HG03135 (cell line): ENCODE results near the gene DNAH5.
"Not testable (repeated sequence)": the region's sequence is repeated elsewhere in the genome, so short reads cannot be mapped to it uniquely, and the experiment has no call there.

ENCODE experiments used
- ATAC-seq: cut with Tn5 transposase; IDR thresholded peaks from one replicate; pipeline ENCODE4 v1.9.1; 2021; ENCODE audit warnings: mild to moderate bottlenecking, moderate library complexity; ENCODE audit not compliant: unreplicated experiment

DNAH5 gene, protein sequence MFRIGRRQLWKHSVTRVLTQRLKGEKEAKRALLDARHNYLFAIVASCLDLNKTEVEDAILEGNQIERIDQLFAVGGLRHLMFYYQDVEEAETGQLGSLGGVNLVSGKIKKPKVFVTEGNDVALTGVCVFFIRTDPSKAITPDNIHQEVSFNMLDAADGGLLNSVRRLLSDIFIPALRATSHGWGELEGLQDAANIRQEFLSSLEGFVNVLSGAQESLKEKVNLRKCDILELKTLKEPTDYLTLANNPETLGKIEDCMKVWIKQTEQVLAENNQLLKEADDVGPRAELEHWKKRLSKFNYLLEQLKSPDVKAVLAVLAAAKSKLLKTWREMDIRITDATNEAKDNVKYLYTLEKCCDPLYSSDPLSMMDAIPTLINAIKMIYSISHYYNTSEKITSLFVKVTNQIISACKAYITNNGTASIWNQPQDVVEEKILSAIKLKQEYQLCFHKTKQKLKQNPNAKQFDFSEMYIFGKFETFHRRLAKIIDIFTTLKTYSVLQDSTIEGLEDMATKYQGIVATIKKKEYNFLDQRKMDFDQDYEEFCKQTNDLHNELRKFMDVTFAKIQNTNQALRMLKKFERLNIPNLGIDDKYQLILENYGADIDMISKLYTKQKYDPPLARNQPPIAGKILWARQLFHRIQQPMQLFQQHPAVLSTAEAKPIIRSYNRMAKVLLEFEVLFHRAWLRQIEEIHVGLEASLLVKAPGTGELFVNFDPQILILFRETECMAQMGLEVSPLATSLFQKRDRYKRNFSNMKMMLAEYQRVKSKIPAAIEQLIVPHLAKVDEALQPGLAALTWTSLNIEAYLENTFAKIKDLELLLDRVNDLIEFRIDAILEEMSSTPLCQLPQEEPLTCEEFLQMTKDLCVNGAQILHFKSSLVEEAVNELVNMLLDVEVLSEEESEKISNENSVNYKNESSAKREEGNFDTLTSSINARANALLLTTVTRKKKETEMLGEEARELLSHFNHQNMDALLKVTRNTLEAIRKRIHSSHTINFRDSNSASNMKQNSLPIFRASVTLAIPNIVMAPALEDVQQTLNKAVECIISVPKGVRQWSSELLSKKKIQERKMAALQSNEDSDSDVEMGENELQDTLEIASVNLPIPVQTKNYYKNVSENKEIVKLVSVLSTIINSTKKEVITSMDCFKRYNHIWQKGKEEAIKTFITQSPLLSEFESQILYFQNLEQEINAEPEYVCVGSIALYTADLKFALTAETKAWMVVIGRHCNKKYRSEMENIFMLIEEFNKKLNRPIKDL (N-terminal part only)

DNA sequence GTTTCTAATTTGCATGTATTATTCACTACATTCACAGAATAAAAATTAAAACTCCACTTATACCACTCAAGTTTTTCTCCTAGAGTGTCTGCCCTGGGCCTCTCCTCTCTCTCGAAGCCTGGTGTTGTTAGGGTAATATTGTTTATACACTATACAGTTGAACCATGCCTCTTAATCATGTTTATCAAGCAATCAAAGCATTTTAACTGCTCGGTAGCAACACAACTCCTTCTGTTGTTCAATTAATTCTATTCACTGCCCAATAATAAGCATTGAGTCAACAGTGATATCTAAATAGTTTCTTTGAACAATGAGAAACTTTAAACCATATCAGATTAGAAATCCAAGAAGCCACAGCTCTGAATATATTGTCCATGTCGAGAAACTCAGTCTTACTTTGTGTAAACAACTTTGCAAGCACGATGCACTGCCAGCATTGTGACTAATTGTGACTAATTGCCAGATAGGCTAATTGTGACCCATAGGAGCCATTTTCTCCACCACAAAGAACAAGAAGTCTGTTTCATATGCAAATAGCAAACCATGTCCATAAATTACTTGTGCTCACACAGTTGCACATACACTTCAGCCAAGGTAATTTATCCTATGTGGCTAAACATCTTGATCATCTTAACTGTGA, at the start of gene DNAH5:
TSS of gene DNAH5 (minus strand) at position 129 of the 640 bp plus-strand sequence. CDS start 250 bp downstream, outside the sequence.
- ATAC-seq: no peak

DNA sequence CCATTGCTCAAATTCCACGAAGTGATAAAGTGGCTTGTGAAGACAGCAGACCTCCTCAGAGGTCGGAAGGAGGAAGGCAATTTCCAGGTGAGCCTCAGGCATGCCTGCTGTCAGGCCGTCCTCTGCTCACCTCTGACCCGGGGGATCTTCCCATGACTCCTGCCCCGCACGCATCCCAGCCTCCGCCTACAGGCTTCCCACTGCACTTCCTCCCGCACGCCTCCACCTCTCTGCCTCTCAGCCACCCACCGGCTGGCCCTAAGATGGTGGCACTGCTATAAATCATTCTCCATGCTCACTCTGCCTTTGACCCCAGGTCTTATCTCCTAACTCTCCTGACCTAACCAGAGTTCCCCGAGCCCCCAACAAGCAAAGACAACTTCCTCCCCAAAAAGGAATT, 49.4 kb upstream of the DNAH5 start:
- no peak for ATAC-seq

DNA sequence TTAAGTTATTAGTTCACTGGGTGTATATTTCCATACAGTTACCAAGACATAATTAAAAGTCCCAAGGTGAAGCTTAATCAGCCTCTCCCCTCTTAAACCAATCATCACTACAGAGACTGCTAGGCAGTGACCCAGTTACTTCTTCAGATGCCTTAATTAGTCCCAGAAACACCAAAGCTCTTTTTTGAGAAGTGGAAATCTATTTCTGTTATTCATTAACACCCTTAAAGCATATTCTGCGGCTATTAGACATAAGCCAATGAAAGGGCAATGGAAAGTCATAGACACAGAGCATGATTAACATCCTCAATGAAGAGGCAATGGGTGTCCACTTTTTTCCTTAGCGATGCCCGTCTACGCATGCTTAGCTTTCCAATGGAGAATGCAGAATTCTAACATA, 48.3 kb upstream of the DNAH5 start:
- ATAC-seq: no peak

DNA sequence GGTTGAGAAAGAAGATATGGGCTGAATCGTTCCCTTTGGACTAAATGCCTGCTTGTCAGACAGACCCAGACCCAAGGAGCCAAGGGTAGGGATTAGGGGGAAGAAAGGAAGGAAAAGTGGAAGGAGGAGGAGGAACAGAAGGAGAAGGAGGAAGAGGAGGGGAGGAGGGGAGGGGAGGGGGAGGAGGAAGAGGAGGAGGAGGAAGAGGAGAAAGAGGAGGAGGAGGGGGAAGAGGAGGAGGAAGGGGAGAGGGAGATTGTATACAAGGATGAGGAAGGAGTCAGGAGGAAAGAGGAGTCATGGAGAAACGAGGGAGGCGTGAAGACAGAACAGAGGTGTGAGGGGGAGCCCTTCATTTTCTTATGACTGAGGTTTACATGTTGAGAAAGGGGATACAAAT, 46.9 kb upstream of the DNAH5 start:
- ATAC-seq: no peak

DNA sequence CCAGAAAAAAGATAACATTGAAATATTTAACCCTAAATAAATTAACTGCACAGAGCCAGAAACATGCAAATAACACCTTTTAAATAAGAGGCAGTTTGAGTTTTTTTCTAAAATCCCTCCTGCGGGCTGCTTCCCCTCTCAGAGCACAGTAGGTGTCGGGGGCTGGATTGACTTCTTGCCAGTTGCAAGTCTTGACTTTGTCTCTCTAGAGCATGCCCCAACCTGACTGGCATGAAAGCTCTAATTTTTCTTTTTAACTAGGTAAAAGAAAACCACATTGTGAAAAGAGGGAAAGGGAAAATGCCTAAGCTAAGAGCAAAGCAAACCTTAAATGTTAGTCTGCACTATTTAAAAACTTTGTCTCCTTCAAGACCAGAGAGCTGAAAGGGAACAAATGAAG, 46.4 kb upstream of the DNAH5 start:
- ATAC-seq: no peak

DNA sequence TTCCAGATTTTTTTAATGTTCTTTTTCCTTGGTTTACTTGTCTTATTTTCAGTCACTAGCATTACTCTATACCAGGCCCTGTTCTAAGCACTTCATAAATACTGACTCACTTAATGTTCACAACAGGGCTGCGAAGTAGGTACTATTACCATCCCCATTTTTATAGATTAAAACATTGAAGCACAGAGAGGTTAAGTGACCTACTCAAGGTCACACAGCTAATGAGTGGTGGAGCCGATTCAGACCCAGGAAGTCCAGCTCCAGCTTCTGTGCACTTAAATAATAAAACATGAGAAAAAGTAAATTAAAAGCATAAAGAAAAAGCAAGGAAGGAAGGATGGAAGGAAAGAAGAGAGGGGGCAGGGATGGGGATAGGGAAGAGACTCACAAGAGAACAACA, 45.3 kb upstream of the DNAH5 start:
- no peak for ATAC-seq

DNA sequence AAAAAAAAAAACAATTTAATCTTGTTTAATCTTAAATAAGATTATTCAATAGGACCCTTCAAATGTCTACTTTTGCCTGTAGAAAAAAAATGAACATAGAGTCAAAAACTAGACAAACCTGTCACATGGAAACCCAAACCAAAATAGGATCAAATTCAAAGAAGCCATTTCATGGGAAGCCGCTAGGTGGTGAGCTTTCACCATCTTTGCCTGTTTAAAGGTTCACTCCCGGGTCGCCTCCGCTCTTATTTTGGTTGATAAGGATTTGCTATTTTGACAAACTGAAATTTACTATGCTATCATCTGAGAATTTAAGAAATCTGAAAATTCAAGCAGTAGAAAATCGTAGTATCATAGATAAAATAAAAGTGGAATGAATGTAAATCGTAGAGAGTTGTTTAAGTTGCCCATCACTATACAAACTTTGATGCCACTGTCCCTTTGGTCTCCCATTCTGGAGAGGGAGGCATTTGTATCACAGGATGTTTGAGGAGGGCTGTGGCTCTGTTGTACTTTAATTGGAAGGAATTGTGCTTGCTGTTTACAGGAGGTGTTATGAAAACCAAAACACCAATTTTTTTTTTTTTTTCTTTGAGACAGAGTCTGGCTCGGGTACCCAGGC, 43.5 kb upstream of the DNAH5 start:
- no peak for ATAC-seq

DNA sequence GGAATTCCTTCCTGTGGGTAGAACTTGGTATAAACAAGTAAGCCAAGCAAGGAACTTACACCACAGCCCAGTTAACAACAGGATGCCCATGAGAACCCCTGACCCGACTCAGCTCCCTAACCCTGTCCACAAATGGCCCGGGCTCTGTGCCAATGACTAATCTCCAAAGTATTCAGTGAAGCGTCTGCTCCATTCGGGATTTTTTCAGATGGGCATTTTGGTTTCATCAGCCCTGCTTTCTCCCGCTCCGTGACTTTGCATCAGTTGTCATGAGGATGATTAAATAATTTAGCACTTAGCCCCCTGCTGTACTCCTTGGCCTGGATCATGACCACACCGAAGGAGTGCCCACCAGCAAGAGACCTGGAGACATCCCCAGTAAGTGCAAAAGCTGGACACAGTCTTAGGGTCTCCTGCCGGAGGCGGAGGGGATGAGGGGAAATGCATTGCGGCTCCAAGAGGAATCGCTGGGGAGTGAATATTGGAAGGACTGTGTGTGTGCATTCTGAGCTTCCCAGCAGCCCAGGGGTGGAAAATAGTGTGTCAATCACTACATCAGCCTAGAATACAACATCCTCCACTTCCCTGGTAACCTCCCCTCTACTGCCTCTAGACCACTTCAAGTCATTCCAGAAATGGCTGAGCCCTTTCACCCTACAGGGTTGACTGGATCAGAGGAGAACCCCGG, 41.4 kb upstream of the DNAH5 start:
- ATAC-seq: no peak

DNA sequence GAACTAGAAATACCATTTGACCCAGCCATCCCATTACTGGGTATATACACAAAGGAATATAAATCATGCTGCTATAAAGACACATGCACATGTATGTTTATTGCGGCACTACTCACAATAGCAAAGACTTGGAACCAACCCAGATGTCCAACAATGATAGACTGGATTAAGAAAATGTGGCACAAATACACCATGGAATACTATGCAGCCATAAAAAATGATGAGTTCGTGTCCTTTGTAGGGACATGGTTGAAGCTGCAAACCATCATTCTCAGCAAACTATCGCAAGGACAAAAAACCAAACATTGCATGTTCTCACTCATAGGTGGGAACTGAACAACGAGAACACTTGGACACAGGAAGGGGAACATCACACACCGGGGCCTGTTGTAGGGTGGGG, 40.4 kb upstream of the DNAH5 start:
- ATAC-seq: not testable (repeated sequence)

DNA sequence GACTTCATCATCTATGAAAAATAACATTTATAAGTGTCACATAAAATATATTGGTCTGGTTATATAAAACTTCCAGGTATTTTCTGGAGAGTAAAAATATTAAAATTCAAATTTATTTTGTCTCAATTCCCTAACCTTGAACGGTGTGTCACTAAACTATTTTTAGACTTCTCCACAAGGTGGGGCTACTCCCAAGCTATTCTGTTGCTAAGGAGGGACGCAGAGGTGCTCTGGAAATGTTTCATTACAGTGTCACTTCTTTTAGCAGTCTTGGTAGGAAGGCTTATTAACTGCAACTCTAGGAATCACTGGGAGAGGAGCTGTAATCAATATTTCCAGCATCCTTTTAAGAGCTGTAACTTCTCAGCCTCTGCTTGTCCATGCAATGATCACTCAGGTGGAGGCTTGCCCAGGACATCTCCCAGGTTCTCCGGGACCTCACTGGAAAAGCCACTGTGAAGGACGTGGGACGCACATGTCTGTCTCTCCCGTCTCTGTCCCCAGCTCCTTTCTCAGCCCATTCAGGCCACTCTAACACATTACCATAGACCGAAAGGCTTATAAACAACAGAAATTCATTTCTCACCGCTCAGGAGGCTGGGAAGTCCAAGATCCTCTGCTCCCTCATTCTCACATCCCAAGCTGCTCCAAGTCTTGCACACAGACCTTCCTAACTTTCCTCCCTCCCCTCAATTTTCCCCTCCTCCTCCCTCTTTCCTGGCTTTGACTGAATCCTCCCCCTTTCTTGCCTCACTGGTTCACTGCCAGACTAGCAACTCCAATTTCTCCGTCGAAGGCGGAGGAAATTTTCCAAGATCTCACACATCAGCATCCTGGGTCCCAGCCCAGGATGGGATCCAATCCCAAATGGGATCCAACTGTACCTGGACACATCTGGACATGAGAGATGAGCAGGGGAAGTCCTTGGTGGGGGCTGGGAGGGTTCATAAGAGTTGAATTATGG, 32.7 kb upstream of the DNAH5 start:
- no peak for ATAC-seq

DNA sequence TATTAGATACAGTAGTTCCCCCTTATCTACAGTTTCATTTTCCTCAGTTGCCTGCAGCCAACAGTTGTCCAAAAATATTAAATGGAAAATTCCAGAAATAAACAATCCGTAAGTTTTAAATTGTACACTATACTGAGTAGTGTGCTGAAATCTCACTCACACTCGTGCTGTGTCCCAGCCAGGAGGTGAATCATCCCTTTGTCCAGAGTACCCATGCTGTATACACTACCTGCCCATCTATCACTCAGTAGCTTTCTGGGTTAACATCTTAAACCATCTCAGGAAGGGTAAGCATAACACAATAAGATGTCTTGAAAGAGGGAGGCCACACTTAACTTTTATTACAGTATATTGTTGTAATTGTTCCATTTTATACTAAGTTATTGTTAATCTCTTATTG, 31.7 kb upstream of the DNAH5 start:
- ATAC-seq: no peak

DNA sequence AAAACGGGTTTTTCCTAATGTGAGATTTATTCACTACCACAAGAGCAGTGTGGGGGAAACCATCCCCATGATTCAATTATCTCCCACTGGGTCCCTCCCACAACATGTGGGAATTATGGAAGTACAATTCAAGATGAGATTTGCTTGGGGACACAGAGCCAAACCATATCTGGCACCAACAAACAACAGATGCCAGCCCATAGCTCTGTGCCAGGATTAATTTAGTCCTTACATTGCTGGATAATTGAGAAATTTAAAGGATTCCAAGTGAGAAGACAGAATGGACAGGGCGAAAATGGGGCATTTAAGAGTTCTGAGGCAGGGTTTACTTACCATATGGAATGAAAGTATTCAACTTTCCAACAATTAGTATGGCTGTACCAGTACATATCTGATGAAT, 30.8 kb upstream of the DNAH5 start:
- no peak for ATAC-seq

DNA sequence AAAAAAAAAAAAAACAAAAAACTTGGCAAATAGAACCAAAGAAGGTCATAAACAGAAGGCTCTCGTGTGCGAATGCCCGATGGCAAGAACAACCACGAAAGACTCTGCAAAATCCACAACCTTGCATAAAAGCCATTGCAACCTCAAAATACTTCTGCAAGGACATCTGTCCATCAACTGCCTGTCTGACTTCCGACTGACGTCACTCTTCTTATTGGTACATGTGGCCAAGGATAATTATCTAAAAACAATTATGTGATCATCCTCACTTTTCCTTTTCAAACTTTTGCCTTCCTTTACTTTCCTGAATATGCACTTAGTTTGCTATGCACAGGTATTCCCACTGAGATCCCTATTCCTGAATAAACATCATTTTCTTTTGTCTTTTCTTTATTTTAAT, 29.2 kb upstream of the DNAH5 start:
- ATAC-seq: no peak

DNA sequence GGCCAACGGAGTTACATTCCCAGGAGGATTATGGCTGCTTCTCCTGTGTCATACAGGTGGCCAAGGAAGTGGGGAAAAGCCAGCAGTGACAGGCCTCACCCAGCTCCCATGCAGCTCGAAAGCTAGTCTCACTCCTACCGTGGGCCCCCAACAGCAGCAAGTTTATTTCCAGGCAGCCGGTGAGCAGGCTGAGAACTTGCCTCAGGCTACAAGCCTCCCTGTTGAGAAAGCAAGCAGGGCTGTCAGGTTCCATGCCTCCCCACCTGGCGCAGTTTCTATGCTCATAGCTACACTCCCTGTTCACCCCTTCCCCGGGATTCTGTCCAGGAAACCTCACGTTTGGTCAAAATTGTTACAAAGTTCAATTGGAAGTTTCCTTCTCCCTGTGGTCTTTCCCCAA, 27.5 kb upstream of the DNAH5 start:
- ATAC-seq: no peak

DNA sequence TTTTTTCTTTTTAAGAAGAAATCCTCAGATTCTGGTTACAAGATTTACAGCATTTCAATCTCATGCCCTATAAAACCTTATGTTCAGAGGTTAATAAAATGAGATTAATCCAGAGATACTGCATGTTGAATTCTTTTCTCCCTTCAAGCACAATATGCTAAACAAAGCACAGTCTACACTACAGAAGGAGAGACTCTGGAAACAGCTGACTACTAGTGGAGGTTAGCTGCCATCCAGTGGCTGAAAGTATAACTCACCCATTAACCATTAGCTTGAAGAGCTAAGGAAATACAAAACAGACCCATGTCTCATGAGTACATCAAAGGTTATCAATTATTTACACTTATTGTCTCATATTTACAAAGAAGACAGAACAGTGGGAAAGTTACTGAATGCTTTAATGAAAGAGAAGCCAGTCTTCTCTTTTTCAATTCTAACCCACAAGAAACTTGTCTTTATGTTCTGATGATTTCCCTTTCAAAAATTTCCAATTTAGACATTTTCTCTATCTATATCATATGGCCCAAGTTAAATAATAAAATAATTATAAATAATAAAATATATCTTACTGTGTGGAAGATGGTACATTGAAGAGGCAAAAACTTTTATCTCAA, 12.7 kb upstream of the DNAH5 start:
- peak; percentile 96 for ATAC-seq

DNA sequence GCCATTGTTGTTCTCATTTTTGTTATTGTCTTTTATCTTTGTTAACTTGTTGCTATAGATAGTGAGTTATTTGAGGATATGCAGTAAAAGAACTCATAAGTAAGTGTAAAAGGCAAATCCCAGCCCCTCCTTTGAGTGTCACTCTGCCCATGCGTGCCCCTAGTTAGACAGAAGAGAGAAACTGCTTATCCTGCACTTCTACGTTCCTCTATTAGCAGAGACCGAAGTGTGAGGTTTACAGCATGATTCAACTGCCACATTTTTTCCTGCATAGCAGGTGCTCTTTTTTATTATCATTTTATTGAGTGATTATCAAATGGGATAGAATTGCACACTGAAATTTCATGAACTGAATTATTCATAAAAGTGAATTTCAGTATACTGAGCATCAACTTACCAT, 12.0 kb upstream of the DNAH5 start:
- ATAC-seq: no peak

DNA sequence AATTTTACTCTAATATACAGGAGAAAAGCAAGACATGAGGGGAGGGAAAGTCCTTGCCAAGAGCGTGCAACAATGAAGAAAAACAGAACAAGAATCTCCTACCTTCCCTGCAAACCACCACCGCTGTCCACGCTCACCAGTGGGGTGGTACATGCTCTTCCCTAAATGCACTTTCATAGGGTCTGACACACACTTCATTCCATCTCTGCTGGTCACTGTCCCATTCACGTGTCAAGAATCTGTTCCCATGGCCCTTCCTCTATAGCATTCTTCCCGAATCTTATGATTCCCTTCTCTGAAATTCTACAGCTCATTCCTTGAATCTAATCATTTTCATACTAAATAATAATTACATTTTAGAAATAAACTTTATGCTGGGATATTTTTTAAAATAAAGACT, 11.4 kb upstream of the DNAH5 start:
- ATAC-seq: no peak

DNA sequence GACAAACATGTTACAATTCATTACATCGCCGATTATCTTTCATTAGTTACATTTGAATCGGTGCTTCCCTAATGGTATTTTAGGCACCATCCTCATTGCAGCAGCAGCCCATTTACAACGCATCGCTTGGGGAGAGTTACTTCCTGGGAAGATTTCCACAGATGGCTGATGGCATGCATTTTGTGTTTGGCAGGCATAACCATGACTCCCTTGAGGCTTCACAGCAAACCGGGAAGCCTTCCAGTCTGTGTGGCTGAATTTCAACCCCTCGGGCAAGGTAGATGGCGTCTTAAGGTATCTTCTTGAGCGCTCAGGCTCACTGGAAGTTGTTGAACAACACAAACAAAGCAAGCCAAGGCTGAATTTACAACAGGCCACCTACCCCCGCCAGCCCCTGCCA, 1.6 kb upstream of the DNAH5 start:
- no peak for ATAC-seq
